ENCODE measurements around the gene KRT25. TPM values are rescaled to one million over a fixed set of nuclear protein-coding genes. Genes with fewer than 3 reads are reported as not detected.
A peak's percentile ranks its signal among the peaks of the same experiment; 100 is the strongest.

Gene KRT25
- total RNA-seq, 1 experiment from 2014 or later = not detected

DNA sequence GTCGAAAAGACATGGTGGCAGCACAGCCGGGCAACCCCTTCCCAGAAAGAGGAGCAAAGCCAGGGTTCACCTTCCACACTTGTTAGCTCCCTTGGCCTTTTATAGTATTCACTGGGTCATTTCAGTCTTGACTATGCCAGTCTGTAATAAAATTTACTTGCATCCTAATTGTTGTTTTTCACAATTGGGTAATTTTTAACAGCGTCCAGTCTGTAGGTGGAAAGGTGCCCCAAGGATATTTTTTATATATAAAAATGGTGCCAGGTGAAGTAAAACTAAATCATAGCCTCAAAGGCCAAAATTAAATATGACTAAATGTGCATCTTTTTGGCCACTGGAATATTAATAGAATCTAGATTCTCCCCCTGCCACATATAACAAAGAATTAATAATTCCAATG, 17.0 kb upstream of the KRT25 start, which contains the start of gene KRT26 (continued):
- TF ChIP-seq, protein P1, sequence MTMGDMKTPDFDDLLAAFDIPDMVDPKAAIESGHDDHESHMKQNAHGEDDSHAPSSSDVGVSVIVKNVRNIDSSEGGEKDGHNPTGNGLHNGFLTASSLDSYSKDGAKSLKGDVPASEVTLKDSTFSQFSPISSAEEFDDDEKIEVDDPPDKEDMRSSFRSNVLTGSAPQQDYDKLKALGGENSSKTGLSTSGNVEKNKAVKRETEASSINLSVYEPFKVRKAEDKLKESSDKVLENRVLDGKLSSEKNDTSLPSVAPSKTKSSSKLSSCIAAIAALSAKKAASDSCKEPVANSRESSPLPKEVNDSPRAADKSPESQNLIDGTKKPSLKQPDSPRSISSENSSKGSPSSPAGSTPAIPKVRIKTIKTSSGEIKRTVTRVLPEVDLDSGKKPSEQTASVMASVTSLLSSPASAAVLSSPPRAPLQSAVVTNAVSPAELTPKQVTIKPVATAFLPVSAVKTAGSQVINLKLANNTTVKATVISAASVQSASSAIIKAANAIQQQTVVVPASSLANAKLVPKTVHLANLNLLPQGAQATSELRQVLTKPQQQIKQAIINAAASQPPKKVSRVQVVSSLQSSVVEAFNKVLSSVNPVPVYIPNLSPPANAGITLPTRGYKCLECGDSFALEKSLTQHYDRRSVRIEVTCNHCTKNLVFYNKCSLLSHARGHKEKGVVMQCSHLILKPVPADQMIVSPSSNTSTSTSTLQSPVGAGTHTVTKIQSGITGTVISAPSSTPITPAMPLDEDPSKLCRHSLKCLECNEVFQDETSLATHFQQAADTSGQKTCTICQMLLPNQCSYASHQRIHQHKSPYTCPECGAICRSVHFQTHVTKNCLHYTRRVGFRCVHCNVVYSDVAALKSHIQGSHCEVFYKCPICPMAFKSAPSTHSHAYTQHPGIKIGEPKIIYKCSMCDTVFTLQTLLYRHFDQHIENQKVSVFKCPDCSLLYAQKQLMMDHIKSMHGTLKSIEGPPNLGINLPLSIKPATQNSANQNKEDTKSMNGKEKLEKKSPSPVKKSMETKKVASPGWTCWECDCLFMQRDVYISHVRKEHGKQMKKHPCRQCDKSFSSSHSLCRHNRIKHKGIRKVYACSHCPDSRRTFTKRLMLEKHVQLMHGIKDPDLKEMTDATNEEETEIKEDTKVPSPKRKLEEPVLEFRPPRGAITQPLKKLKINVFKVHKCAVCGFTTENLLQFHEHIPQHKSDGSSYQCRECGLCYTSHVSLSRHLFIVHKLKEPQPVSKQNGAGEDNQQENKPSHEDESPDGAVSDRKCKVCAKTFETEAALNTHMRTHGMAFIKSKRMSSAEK (CRISPR knock-in tag; IDR thresholded peaks at IDR 0.05; ENCODE audit: borderline replicate concordance) = no peak

DNA sequence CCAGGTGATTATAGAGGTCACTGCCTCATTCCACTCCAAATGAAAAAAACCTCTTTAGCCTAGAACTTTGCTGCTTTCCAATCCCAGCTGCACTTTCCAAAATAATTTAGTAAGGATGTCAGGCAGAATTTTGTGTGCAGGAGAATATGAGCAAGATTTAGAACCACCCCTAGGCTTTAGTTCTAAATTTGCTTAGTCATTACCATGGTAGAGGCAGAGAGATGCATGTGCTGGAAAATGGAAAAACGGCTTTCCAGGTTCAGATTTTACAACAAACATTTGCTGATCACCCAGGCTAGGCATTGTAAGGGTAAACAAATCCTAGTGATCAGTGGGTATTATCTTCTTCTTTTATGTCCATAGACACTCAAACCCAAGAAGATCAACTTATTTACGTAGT, 10.5 kb upstream of the KRT25 start:
- no peak overlapping the region for H3K27ac Mint-ChIP-seq
- CTCF ChIA-PET = no interaction called here
- POLR2A ChIA-PET = no interaction called here
- H3K4me3 Mint-ChIP-seq = no peak overlapping the region
- no peaks in the 10 kb centered on the region for H3K4me1 Mint-ChIP-seq
- peaks cover 5% of the 10 kb centered on the region; the same call in 1 of the 2 replicates for H3K27me3 Mint-ChIP-seq (ENCODE audit: low read depth)
- peaks cover 44% of the 10 kb centered on the region for H3K9me3 Mint-ChIP-seq
- peaks cover 9% of the 10 kb centered on the region; the same call in 1 of the 2 replicates for H3K36me3 Mint-ChIP-seq
- DNase-seq (ENCODE audit: low spot score) (no peak), ATAC-seq (no peak)
- TF ChIP-seq, protein P2, sequence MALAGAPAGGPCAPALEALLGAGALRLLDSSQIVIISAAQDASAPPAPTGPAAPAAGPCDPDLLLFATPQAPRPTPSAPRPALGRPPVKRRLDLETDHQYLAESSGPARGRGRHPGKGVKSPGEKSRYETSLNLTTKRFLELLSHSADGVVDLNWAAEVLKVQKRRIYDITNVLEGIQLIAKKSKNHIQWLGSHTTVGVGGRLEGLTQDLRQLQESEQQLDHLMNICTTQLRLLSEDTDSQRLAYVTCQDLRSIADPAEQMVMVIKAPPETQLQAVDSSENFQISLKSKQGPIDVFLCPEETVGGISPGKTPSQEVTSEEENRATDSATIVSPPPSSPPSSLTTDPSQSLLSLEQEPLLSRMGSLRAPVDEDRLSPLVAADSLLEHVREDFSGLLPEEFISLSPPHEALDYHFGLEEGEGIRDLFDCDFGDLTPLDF (CRISPR knock-in tag; IDR thresholded peaks at IDR 0.05) = no peak
- TF ChIP-seq MYBL2 (CRISPR knock-in tag; IDR thresholded peaks at IDR 0.05) (no peak), FOXJ3 (CRISPR knock-in tag; IDR thresholded peaks at IDR 0.05; ENCODE audit: borderline replicate concordance) (no peak), CBFB (CRISPR knock-in tag; IDR thresholded peaks at IDR 0.05; ENCODE audit: low read depth) (no peak), ATF1 (CRISPR knock-in tag; IDR thresholded peaks at IDR 0.05) (no peak)
- TF ChIP-seq, protein P3, sequence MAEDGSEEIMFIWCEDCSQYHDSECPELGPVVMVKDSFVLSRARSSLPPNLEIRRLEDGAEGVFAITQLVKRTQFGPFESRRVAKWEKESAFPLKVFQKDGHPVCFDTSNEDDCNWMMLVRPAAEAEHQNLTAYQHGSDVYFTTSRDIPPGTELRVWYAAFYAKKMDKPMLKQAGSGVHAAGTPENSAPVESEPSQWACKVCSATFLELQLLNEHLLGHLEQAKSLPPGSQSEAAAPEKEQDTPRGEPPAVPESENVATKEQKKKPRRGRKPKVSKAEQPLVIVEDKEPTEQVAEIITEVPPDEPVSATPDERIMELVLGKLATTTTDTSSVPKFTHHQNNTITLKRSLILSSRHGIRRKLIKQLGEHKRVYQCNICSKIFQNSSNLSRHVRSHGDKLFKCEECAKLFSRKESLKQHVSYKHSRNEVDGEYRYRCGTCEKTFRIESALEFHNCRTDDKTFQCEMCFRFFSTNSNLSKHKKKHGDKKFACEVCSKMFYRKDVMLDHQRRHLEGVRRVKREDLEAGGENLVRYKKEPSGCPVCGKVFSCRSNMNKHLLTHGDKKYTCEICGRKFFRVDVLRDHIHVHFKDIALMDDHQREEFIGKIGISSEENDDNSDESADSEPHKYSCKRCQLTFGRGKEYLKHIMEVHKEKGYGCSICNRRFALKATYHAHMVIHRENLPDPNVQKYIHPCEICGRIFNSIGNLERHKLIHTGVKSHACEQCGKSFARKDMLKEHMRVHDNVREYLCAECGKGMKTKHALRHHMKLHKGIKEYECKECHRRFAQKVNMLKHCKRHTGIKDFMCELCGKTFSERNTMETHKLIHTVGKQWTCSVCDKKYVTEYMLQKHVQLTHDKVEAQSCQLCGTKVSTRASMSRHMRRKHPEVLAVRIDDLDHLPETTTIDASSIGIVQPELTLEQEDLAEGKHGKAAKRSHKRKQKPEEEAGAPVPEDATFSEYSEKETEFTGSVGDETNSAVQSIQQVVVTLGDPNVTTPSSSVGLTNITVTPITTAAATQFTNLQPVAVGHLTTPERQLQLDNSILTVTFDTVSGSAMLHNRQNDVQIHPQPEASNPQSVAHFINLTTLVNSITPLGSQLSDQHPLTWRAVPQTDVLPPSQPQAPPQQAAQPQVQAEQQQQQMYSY (CRISPR knock-in tag; IDR thresholded peaks at IDR 0.05) = no peak

DNA sequence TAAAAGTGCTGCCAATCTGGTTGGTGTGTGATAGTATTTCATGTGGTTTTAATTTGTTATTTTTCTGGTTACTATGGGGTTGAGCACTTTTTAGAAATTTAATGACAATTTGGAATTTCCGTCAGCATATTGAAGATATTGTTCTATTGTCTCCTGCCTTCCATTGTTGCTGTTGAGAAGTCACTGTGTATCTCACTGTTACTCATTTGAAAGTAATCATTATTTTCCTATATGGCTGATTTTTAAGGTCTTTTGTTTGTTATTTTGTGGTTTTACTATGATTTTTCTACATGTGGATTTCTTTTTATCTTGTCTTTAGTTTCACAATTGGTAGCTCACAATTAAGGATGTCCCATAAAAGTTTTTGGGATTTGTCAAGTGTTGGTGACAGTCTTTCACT, 8.6 kb upstream of the KRT25 start:
- no peak for ATAC-seq
- Mint-ChIP-seq H3K4me3 (no peak overlapping the region), H3K9me3 (peaks cover 63% of the 10 kb centered on the region)

More for the DNA sequence above, 8.6 kb upstream of the KRT25 start:
- H3K4me1 Mint-ChIP-seq = no peaks in the 10 kb centered on the region
- ChIA-PET POLR2A (no interaction called here), CTCF (interaction anchor here (1.0 kb wide), 1 partner anchor 144 kb away, joined by 5 read pairs; no protein-coding TSS in a partner anchor)
- DNase-seq (ENCODE audit: low spot score) = no peak
- TF ChIP-seq MYBL2 (CRISPR knock-in tag; IDR thresholded peaks at IDR 0.05) (no peak), HMGA2 (CRISPR knock-in tag; IDR thresholded peaks at IDR 0.05) (no peak), JUN (CRISPR knock-in tag; IDR thresholded peaks at IDR 0.05) (no peak), ZNF317 (CRISPR knock-in tag; IDR thresholded peaks at IDR 0.05; ENCODE audit: borderline replicate concordance, low read depth) (peak; percentile 94)
- TF ChIP-seq, protein P4, sequence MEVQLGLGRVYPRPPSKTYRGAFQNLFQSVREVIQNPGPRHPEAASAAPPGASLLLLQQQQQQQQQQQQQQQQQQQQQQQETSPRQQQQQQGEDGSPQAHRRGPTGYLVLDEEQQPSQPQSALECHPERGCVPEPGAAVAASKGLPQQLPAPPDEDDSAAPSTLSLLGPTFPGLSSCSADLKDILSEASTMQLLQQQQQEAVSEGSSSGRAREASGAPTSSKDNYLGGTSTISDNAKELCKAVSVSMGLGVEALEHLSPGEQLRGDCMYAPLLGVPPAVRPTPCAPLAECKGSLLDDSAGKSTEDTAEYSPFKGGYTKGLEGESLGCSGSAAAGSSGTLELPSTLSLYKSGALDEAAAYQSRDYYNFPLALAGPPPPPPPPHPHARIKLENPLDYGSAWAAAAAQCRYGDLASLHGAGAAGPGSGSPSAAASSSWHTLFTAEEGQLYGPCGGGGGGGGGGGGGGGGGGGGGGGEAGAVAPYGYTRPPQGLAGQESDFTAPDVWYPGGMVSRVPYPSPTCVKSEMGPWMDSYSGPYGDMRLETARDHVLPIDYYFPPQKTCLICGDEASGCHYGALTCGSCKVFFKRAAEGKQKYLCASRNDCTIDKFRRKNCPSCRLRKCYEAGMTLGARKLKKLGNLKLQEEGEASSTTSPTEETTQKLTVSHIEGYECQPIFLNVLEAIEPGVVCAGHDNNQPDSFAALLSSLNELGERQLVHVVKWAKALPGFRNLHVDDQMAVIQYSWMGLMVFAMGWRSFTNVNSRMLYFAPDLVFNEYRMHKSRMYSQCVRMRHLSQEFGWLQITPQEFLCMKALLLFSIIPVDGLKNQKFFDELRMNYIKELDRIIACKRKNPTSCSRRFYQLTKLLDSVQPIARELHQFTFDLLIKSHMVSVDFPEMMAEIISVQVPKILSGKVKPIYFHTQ (CRISPR knock-in tag; IDR thresholded peaks at IDR 0.05) = no peak
- TF ChIP-seq, protein P5, sequence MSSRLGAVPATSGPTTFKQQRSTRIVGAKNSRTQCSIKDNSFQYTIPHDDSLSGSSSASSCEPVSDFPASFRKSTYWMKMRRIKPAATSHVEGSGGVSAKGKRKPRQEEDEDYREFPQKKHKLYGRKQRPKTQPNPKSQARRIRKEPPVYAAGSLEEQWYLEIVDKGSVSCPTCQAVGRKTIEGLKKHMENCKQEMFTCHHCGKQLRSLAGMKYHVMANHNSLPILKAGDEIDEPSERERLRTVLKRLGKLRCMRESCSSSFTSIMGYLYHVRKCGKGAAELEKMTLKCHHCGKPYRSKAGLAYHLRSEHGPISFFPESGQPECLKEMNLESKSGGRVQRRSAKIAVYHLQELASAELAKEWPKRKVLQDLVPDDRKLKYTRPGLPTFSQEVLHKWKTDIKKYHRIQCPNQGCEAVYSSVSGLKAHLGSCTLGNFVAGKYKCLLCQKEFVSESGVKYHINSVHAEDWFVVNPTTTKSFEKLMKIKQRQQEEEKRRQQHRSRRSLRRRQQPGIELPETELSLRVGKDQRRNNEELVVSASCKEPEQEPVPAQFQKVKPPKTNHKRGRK (CRISPR knock-in tag; IDR thresholded peaks at IDR 0.05; ENCODE audit: borderline replicate concordance) = no peak
- peaks cover 3% of the 10 kb centered on the region; the same call in 1 of the 2 replicates for H3K27me3 Mint-ChIP-seq (ENCODE audit: low read depth)
- no peak overlapping the region for H3K27ac Mint-ChIP-seq
- peaks cover 14% of the 10 kb centered on the region; the same call in 1 of the 2 replicates for H3K36me3 Mint-ChIP-seq
